HG03196 (cell line): ENCODE measurements around the gene LAGE3.
A peak's percentile ranks its signal among the peaks of the same experiment; 100 is the strongest.
"Not testable (repeated sequence)": the region's sequence is repeated elsewhere in the genome, so short reads cannot be mapped to it uniquely, and the experiment has no call there.

Experiments used
- ATAC-seq: cut with Tn5 transposase; IDR thresholded peaks from one replicate; pipeline ENCODE4 v1.9.1; 2021; ENCODE audit not compliant: unreplicated experiment

The LAGE3 gene

DNA sequence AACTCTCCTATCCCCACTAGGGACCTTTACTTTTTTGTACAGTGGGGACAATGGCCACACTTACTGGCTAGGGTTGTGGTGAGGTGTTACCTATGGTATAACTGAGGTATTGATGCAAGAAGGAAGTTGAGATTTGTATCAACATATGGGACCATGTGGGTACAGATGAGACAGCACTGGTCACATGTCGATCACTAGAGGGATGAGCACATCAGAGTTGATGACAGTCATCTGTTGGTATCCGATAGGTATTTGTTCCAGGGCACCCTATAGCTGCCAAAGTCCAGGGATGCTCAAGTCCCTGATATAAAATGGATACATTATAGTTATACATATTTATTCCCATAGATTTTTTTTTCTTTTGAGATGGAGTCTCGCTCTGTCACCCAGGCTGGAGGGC is 23.9 kb upstream of the LAGE3 start:
- ATAC-seq, result no peak

DNA sequence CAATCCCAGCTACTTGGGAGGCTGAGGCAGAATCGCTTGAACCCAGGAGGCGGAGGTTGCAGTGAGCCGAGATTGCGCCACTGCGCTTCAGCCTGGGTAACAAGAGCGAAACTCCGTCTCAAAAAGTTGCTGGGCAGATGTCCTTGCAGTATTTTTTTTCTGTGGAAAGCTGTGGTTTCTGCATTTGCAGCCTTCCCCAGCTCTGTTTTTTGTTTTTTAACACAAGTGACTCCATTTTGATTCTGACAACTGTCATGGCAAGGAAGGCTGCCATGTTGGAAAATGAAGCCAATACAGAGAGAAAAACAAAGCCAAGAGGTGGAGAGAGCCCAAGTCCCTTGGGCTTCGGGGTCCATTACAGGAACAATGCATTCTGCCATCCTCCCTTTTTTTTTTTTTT is 23.0 kb upstream of the LAGE3 start:
- ATAC-seq, result no peak

DNA sequence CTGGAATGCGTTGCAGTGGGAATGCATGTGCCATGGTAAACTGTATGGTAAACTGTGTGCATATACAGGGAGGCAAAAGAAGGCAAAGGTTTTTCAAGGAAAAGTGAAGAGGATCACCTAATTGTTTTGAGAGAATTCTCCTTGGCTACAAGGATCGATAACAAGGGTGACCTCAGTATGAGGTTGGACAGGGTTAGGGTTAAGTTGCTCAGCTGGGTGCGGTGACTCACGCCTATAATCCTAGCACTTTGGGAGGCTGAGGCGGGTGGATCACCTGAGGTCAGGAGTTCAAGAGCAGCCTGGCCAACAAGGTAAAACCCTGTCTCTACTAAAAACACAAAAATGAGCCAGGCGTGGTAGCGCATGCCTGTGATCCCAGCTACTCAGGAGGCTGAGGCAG is 22.3 kb upstream of the LAGE3 start:
- ATAC-seq, result not testable (repeated sequence)

DNA sequence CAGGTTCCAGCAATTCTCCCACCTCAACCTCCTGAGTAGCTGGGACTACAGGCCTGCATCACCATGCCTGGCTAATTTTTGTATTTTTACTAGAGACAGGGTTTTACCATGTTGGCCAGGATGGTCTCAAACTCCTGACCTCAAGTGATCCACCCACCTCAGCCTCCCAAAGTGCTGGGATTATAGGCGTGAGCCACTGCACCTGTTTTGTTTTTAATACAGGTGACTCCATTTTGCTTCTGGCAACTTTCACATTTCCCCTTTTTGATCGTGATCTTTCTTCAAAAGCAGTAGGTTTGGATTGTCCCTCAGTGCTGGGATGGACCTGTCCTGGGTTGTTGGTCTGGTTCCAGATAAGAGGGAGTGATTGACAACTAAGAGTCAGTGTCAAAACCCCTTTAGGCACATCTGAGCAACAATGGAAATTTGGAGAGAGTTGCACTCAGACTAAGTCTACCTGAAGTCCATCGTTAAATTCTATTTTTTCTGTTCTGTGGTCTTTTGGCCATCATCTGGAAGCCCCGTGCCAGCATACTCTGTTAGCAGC is 17.6 kb upstream of the LAGE3 start:
- not testable (repeated sequence) for ATAC-seq

DNA sequence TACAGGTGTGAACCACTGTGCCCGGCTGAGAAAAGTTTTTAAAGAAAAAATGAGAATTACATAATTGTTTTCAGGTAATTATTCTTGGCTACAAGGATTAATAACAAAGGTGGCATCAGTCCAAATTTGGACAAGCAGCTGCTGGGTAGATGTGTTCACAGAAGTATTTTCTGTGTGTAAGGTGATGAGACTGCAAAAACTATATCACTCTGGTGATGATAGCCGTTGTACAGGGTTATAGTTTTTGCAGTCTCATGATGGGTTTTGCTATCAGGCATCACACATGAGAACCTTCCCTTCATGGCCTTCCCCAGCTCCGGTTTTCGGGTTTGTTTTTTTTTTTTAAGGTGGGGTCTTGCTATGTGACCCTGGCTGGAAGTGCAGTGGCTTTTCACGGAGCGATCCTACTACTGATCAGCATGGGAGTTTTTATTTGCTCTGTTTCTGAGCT is 16.4 kb upstream of the LAGE3 start:
- ATAC-seq, result no peak

DNA sequence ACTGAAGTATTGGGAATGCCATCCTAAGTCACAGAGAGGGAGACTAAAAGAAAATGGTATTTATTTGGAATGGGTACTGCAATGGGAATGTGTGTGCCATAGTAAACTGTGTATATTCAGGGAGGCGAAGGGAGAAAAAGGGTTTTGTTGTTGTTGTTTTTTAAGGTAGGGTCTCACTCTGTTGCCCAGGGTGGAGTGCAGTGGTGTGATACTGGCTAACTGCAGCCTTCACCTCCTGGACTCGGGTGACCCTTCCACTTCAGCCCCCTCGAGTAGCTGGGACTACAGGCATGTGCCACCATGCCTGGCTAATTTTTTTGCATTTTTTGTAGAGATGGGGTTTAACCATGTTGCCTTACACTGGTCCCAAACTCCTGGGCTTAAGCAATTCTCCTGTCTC is 15.6 kb upstream of the LAGE3 start:
- ATAC-seq, result no peak

DNA sequence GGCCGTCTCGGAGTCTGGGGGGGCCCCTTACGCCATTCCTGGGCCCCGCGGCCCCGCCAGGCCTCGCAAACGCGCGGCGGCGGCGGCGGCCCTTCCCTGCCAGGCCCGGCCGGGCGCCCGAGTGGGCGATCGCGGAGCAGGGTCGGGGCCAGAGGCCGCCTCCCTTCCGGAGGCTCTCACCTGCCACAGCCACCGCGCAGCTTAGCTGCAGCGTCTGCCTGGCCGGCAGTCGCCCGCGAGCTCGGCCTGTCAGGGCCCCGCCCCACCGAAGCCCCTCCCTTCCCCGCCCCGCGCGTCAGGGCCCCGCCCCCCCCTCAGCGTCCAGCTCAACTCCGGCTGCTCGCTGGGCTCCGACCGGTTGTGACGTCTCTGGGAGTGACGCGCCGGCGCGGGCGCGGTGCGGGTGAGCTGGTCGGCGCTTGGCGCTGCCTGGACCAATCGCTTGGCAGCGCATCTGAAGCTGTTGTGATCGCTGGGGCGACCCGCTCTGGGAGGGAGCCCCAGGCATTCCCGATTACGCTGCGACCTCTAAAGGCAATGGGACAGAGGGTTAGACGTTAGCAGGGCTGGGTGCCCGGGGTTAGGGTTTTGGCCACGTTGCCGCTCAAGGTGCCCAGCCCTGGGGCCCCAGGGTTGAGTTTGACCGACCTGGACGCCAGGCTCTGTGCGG is 11.5 kb upstream of the LAGE3 start, which contains the start of gene SLC10A3:
SLC10A3 (minus strand) TSS at position 216 of the 670 bp plus-strand sequence. CDS start 1,689 bp downstream, outside the sequence.
- ATAC-seq, result peak; percentile 73

DNA sequence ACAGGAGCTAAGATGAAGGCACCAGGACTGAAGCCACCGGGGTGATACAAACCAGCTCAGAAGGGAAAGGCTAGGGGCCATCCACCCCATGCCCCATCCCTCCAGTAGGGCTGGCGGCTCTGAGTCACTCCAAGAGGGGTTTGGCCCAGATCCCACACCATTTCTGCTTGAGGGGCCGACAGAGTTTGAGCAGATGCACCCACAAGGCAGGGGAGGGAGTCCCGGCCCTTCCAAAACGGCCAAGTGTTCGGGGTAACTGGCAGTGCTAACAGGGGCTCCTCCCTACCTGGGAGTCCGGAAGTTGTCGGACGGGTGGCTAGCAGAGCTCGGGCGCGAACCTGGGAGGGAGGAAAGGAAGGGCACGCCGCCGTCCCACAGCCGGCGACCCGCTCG is 10.9 kb upstream of the LAGE3 start:
- ATAC-seq, result peak; percentile 19

DNA sequence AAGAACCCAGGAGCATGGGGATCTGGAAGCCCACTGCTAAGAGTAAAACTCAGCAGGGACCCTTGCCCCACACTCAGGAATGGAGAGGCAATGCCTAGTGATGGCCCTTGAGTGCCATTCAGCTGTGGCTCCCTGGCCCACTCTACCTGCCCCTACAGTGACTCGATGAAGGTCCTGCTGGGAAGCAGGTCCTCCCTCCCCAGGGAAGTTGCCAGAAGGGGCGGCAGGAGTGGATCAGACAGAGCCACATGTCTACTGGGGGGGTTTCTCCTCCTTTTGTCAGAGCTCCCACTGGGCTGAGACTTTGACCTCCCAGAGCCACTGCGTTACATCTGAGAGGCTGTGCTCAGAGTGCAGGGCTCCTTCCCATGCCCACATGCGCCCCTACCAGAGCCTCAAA is 10.1 kb upstream of the LAGE3 start:
- no peak for ATAC-seq

DNA sequence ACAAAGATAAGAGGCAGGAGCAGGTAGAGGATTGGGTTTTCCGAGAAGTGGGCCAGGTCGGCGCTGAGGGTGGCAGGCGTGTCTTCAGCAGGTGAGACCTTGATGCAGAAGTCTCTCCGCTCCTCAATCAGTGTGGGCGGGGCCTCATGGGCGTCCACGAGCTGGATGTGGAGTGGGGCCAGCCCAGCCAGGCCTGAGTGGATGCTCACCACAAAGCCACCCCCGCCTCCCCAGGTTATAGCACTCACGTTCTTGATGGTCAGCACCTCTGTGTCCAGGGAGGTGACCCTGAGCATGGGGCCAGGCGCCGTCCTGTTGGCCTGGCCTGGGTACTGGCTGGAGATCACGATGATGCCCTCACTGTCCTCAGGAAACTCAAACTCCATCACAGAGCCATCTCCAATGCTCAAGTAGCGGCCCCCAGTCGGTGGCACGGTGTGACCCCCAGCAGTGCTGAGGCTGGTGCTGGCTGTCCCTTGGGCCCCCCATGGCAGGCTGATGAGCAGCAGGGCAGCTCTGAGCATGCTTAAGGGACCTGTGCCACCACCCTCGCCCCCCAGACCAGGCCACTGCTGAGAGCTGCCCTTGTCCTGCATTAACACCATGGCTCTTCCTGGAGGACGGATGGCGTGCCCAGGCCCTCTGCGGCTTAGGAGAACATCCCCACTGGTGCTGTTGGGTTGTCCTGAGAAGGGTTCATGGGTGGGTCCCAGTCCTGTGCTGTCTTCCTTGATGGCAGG is 9.4 kb upstream of the LAGE3 start:
- no peak for ATAC-seq

DNA sequence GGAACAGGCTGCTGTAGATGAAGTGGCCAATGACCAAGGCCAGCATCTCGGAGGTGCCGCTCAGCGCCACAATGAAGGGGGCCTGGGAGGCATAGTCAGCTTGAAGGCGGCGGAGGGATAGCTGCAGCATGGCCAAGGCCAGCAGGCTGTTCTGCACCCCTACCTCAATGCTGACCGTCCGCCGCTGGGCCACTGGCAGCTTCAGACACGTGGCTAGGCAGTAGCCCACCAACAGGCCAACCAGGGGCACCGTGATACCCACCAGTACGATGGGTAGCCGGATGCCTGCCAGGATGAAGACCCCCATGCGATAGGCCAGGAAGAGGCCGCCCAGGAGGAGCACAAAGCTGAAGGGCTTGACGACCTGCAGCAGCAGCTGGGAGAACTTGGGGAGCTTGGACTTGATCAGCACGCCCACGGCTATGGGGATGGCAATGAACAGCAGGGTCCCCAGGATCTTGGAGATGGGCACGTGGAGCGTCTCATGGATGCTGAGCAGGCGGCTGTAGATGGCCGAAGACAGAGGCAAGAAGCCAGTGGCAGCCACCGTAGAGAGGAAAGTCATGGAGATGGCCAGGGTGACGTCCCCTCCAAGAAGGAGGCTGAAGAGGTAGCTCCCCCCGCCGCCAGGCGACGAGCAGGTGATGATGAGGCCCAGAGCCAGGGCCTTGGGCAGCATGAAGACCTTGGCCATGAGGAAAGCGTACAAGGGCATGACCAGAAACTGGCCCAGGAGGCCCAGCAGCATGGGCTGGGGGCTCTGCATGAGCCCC is 8.6 kb upstream of the LAGE3 start:
- ATAC-seq, result no peak

DNA sequence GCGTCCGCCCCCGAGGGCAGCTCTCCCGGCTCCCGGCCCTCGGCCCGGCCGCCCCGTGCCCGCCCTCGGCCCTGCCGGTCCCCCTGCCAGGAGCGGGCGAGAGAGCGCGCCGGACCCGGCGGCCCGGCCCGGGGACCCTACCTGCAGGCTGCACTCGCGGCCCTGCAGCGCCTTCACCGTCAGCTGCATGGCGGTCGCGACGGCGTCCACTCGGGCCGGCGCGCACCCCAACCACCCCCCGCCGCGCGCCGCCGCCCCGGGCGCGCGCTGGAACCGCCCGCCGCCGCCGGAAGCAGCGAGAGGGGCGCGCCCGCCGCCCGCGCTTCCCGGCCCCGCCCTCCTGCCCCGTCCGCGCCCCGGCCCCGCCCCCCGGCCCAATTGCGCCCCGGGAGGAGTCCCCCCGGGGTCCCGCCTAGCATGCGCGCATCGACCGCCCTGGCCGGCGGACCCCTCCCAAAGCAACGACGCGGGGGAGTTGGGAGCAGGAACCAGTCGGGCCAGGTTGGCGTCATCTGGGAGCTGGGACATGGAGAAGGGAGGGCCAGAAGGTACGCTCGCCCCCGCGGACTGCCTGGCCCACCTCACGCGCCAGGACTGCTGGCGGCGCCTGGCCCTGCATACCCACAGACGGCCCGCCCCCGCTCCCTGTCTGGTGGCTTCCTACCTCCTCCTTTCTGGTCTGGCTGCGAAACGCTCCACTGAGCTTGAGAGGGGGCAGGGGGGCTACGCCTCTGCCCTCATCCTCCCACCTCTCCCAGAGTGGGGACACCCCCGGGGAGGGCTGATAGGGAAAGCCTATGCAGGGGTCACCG is 7.5 kb upstream of the LAGE3 start, which contains the start of gene UBL4A:
UBL4A (minus strand) TSS at position 220 of the 812 bp plus-strand sequence; CDS start at position 189, 31 bp downstream.
- ATAC-seq, result no peak

DNA sequence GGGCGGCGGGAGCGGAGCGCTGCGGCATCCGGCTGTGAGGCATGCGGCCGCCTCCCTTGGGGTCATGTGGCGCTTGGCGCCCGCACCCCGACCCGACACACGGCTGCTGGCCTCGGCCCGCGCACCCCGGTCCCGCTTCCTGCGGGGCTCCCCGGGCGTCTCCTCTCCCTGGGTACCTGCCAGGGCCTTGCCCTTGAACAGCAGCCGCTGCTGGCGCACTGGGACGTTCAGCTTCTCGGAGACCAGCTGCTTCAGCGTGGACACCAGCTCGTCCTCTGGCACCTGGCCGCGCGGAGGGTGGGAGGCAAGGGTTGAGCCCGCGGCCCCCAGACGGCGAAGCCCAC is 6.9 kb upstream of the LAGE3 start:
- no peak for ATAC-seq

DNA sequence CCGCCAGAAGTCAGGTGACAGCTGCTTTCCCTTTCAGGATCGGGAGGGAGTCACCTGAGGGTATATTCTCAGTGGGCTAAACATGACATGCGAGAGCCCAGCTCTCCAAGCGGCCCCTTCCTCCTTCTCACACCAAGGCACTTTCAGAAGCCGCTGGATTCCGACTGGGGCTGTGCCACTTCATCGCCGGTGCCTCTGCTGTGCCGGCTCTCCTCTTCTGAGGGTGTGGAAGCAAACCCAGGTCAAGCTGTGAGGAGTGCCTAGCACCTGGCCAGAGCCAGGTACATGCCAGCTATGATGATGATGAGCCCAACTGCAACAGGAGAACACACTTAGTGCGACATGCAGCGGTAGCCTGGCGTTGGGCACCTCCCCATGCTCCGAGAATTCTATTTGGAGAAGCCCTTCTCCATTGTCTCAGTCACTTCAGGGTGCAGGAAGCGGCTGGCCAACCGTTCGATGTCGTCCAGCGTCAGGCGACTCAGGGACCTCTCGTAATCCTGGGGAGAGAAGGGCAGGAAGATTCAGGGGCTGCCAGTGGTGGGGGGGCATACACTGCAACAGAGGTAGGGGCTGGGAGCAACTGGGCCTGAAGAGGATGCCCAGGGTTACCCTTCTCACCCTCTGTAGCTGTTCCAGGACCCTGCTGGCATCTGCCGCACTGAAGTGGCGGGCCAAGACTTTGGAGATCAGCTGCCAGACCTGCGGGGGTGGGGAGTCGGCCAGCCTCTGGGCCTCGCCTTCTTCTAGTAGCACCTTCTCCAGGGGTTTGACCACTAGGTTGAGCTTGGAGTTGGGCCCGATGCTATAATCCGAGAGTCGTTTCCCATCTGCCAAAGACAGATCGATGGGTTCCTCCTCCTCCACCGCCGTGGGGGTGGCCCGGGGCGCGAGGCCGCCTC is 6.3 kb upstream of the LAGE3 start:
- no peak for ATAC-seq

DNA sequence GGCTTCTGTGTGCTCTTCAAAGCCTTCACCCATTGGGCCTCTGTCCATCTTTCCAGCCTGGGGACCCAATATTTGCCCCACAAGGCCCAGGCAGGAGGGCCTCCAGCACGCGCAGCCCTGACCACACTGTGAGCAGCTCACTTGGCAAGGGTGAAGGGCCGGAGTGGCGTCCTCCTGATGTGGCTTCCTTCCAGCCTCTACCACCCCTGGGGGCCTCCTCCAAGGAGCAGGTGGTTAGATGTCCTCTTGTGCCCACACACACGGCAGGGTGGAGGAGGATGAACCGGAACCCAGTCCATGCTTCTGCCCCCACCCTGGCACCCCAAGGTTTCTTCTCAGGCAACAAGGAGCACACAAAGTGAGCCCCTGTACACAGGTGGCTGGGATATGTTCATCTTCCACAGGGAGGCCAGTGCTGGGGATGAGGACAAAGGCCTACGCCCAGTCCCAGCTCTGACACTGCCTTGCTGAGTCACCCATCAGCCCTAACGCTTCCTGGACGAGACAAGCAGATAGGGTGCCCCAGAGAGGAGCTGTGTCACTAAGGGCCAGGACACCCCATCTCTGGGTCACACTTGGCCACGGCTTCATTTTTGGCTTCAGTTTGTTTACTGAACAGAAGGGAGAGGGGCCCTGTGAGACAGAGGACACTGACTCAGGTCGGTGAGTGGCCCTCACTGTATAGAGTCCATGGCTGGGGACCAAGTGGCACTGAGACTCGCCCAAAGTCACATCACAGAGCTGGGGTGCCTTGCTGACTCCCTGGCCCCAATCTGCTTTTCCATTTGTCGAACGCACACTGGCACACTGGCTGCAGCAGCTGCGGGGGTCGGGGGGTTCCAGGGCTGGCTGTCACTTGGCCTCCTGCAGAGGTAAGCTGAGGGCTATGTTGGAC is 5.4 kb upstream of the LAGE3 start:
- ATAC-seq, result no peak

DNA sequence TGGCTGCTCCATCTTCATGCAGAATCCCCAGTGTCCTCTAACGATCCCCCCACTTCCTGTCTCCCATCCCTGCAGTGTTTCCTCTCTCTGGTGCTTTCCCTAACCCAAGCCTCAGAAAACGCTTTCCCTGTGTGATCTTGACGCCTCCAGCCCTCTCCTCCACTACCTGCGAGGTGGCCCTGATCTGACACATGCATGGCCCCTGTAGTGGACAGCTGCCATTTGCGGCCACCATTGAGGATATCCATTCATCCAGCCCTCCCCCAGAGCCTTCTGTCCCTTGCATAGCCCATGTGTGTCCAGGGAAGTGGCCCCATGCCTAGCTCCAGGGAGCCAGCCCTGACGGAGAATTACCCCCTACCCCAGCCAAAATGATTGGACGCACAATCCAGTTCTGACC is 4.2 kb upstream of the LAGE3 start:
- no peak for ATAC-seq

DNA sequence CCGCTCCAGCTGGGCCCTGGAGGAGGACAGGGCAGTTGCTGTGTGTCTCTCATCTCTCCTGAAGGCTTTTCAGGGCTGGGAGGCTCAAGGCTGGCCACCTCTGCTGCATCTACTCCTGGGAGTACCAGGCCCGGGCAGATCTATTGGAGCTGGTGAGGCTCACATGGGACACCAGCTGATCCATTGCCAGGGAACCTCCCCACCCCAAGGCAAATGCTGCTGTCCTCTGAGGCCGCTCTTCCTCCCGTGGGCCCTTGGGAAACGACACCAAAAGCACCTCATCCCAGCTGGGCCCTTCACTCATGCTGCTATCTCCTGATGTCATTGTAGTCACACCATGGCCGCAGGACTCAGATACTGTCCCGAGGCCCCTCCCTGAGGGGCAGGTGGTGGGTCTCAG is 3.7 kb upstream of the LAGE3 start:
- no peak for ATAC-seq

DNA sequence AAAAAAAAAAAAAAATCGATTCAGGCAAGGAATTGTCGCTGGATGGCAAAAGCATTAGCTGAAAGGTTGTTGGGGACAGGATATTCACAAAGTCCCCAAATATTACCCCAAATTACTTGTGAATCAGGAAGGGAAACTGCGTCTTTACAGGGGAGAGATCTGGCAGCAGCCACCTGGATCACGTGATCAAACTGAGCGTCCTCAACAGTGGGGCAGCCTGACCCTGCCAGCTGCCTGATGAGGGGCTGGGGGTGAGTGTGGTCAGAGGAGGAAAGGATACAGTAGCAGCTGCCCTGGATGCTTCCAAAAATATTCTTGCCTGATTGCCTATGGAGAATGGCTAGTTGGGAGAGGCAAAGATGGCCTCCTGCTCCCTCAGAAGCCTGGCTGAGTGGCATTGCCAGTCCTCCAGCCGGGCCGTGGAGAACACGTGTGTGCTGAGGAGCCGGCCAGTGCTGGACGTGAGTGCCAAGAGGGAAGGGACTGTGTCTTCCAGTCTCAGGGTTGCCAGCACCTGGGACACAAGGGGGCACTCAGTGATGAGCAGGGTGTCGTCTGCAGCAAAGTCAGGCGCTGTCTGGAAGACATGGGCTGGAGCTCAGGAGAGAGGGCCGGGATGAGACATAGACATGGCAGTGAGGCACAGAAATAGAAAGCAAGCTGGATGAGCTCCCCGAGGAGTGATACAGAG is 3.0 kb upstream of the LAGE3 start:
- no peak for ATAC-seq
